SK-N-SH treated with all-trans-retinoic acid at 6 μM for 48 hours (cell line): ENCODE data around the gene PVRIG.
A peak's percentile ranks its signal among the peaks of the same experiment; 100 is the strongest.
"Not testable (repeated sequence)": the region's sequence is repeated elsewhere in the genome, so short reads cannot be mapped to it uniquely, and the experiment has no call there.

Source experiments
- ATAC-seq: fragments of 200-7000 bp; cut with Tn5 transposase; 3 replicates; pipeline ENCODE4 v1.9.1; 2020; ENCODE audit warnings: mild to moderate bottlenecking, moderate library complexity
- ARNTL ChIP-seq: fragments of 450-650 bp; formaldehyde crosslinking; IDR thresholded peaks from 2 replicates; pipeline ENCODE4 v1.5.0; 2020; ENCODE audit warnings: low read depth, mild to moderate bottlenecking, moderate library complexity, borderline replicate concordance
- BACH2 ChIP-seq: fragments of 250-450 bp; sonication (Bioruptor Pico); IDR thresholded peaks from 2 replicates; pipeline ENCODE4 v1.9.0; 2021; ENCODE audit warnings: mild to moderate bottlenecking, borderline replicate concordance
- CREB5 ChIP-seq: fragments of 250-450 bp; sonication (Bioruptor Pico); IDR thresholded peaks from 2 replicates; pipeline ENCODE4 v1.5.1; 2020; ENCODE audit warnings: low read depth, mild to moderate bottlenecking, moderate library complexity
- CSDC2 ChIP-seq: fragments of 250-450 bp; sonication (Bioruptor Pico); IDR thresholded peaks from 2 replicates; pipeline ENCODE4 v1.5.0; 2020; ENCODE audit warnings: mild to moderate bottlenecking, moderate library complexity
- CSRNP3 ChIP-seq: fragments of 250-450 bp; sonication (Bioruptor Pico); IDR thresholded peaks from 2 replicates; pipeline ENCODE4 v1.5.1; 2021; ENCODE audit warnings: mild to moderate bottlenecking, moderate library complexity
- GLIS3 ChIP-seq: fragments of 250-450 bp; sonication (Bioruptor Pico); IDR thresholded peaks from 2 replicates; pipeline ENCODE4 v1.5.0; 2020; ENCODE audit warnings: mild to moderate bottlenecking, moderate library complexity
- ISL1 ChIP-seq: fragments of 250-450 bp; sonication (Bioruptor Pico); IDR thresholded peaks from 2 replicates; pipeline ENCODE4 v2.1.2; 2022; ENCODE audit warnings: mild to moderate bottlenecking, moderate library complexity
- PATZ1 ChIP-seq: fragments of 250-450 bp; sonication (Bioruptor Pico); IDR thresholded peaks from 2 replicates; pipeline ENCODE4 v1.8.0; 2020; ENCODE audit warnings: mild to moderate bottlenecking, moderate library complexity, borderline replicate concordance
- PPARA ChIP-seq: fragments of 250-450 bp; sonication (Bioruptor Pico); IDR thresholded peaks from 2 replicates; pipeline ENCODE4 v1.5.0; 2020; ENCODE audit warnings: mild to moderate bottlenecking, borderline replicate concordance
- RARB ChIP-seq: fragments of 250-450 bp; sonication (Bioruptor Pico); IDR thresholded peaks from 2 replicates; pipeline ENCODE4 v1.8.0; 2021; ENCODE audit warnings: mild to moderate bottlenecking, moderate library complexity
- SNAI2 ChIP-seq: fragments of 250-450 bp; sonication (Bioruptor Pico); IDR thresholded peaks from 2 replicates; pipeline ENCODE4 v1.5.0; 2020; ENCODE audit warnings: mild to moderate bottlenecking, moderate library complexity
- TCF4 ChIP-seq: fragments of 250-450 bp; sonication (Bioruptor Pico); IDR thresholded peaks from 2 replicates; pipeline ENCODE4 v1.8.0; 2021; ENCODE audit warnings: mild to moderate bottlenecking, moderate library complexity, borderline replicate concordance
- TOX ChIP-seq: fragments of 250-450 bp; sonication (Bioruptor Pico); IDR thresholded peaks from 2 replicates; pipeline ENCODE4 v1.8.0; 2021; ENCODE audit warnings: mild to moderate bottlenecking, moderate library complexity, borderline replicate concordance
- TSHZ2 ChIP-seq: fragments of 250-450 bp; sonication (Bioruptor Pico); IDR thresholded peaks from 2 replicates; pipeline ENCODE4 v1.5.0; 2020; ENCODE audit warnings: mild to moderate bottlenecking, moderate library complexity
- ZC3H10 ChIP-seq: fragments of 250-450 bp; sonication (Bioruptor Pico); IDR thresholded peaks from 2 replicates; pipeline ENCODE4 v1.5.1; 2021; ENCODE audit warnings: mild to moderate bottlenecking, moderate library complexity
- ZFP30 ChIP-seq: fragments of 450-650 bp; formaldehyde crosslinking; IDR thresholded peaks from 2 replicates; pipeline ENCODE4 v1.5.0; 2022; ENCODE audit warnings: mild to moderate bottlenecking, moderate library complexity
- ZNF565 ChIP-seq: fragments of 450-650 bp; formaldehyde crosslinking; conservative IDR thresholded peaks from 2 replicates; pipeline ENCODE4 v1.5.0; 2020; ENCODE audit warnings: low read depth, mild to moderate bottlenecking, moderate library complexity
- ZNF70 ChIP-seq: fragments of 450-650 bp; formaldehyde crosslinking; IDR thresholded peaks from 2 replicates; pipeline ENCODE4 v1.5.0; 2020; ENCODE audit warnings: mild to moderate bottlenecking, moderate library complexity
- ZNF8 ChIP-seq: fragments of 450-650 bp; formaldehyde crosslinking; IDR thresholded peaks from 2 replicates; pipeline ENCODE4 v1.5.0; 2020; ENCODE audit warnings: mild to moderate bottlenecking, moderate library complexity

PVRIG gene

GRCh38 chr7:100243385-100243784, 23.6 kb downstream of the PVRIG start:
- ATAC-seq: not testable (repeated sequence)

- not testable (repeated sequence) for ATAC-seq
These were observed 25.3 kb downstream of the PVRIG start for GRCh38 chr7:100244988-100245605.

GRCh38 chr7:100246121-100246864, 26.5 kb downstream of the PVRIG start:
- not testable (repeated sequence) for ATAC-seq

- ATAC-seq: not testable (repeated sequence)
These were observed 27.1 kb downstream of the PVRIG start for GRCh38 chr7:100246865-100247137.

- peak; percentile 99 for ATAC-seq
- TF ChIP-seq ARNTL (CRISPR knock-in tag) (no peak), SNAI2 (CRISPR knock-in tag) (no peak), TCF4 (no peak)
These were observed 27.5 kb downstream of the PVRIG start for GRCh38 chr7:100247152-100247757.

GRCh38 chr7:100248483-100248882, 28.7 kb downstream of the PVRIG start:
- TF ChIP-seq TSHZ2: no peak
- no peak for TF ChIP-seq GLIS3 (CRISPR knock-in tag)
- TF ChIP-seq ISL1 (CRISPR knock-in tag): no peak
- no peak for TF ChIP-seq BACH2
- TF ChIP-seq ZNF565: no peak
- TF ChIP-seq RARB: no peak
- no peak for TF ChIP-seq TCF4
- TF ChIP-seq SNAI2 (CRISPR knock-in tag): no peak
- no peak for TF ChIP-seq ZNF70
- TF ChIP-seq ZC3H10 (CRISPR knock-in tag): no peak
- no peak for TF ChIP-seq ZFP30 (CRISPR knock-in tag)
- TF ChIP-seq ZNF8 (CRISPR knock-in tag): no peak
- TF ChIP-seq CSRNP3 (CRISPR knock-in tag): no peak
- TF ChIP-seq CREB5: no peak
- TF ChIP-seq, all 23 proteins: peak for 0
- ATAC-seq: no peak

- ATAC-seq: no peak
- TF ChIP-seq PATZ1 (CRISPR knock-in tag) (no peak), RARB (no peak), TOX (CRISPR knock-in tag) (no peak), GLIS3 (CRISPR knock-in tag) (no peak), ZFP30 (CRISPR knock-in tag) (no peak), CSDC2 (no peak), CREB5 (no peak), TSHZ2 (no peak), SNAI2 (CRISPR knock-in tag) (no peak), PPARA (no peak)
These were observed 37.3 kb downstream of the PVRIG start for GRCh38 chr7:100257017-100257416.
